Trophoblast cell (in vitro differentiated cells and primary cell): ENCODE data around the gene CHDH. TPM values are rescaled to one million over a fixed set of nuclear protein-coding genes. Genes with fewer than 3 reads are reported as not detected.
A peak's percentile ranks its signal among the peaks of the same experiment; 100 is the strongest.

Experiments used
- DNase-seq, 2 donors: peaks; one replicate each; pipeline ENCODE4 v3.0.0-alpha.2; 2016
- H2AFZ ChIP-seq: 2 replicates; pipeline ENCODE4 v1.6.1; 2013; ENCODE audit warnings: low read length, moderate library complexity, mild to moderate bottlenecking; ENCODE audit not compliant: insufficient read depth, poor library complexity
- H2AK5ac ChIP-seq: 2 replicates; pipeline ENCODE4 v1.6.1; 2013; ENCODE audit warnings: mild to moderate bottlenecking, low read length
- H2BK120ac ChIP-seq: 2 replicates; pipeline ENCODE4 v1.6.1; 2013; ENCODE audit warnings: low read length, mild to moderate bottlenecking, moderate library complexity; ENCODE audit not compliant: insufficient read depth, poor library complexity
- H2BK12ac ChIP-seq: 2 replicates; pipeline ENCODE4 v1.6.1; 2013; ENCODE audit warnings: mild to moderate bottlenecking, low read length, moderate library complexity
- H2BK5ac ChIP-seq: 2 replicates; pipeline ENCODE4 v1.6.1; 2013; ENCODE audit warnings: low read length, low read depth, moderate library complexity, mild to moderate bottlenecking; ENCODE audit not compliant: poor library complexity
- H3K14ac ChIP-seq: 2 replicates; pipeline ENCODE4 v1.6.1; 2013; ENCODE audit warnings: mild to moderate bottlenecking, low read length
- H3K18ac ChIP-seq: 2 replicates; pipeline ENCODE4 v1.6.1; 2013; ENCODE audit warnings: mild to moderate bottlenecking, low read length
- H3K23ac ChIP-seq: 2 replicates; pipeline ENCODE4 v1.6.1; 2013; ENCODE audit warnings: low read length
- H3K27ac ChIP-seq: 2 replicates; pipeline ENCODE4 v1.5.1; 2013; ENCODE audit warnings: low read depth, mild to moderate bottlenecking, inconsistent platforms, low read length, moderate library complexity
- H3K27me3 ChIP-seq: 2 replicates; pipeline ENCODE4 v1.6.1; 2013; ENCODE audit warnings: inconsistent platforms, mild to moderate bottlenecking, low read length, moderate library complexity; ENCODE audit not compliant: insufficient read depth
- H3K36me3 ChIP-seq, 2 experiments: 1 replicate in 1 of 2; 2 replicates in 1 of 2; pipeline ENCODE4 v1.6.1; 2013; ENCODE audit warnings: low read length in 2 of 2, mild to moderate bottlenecking in 2 of 2, moderate library complexity in 1 of 2; ENCODE audit not compliant: insufficient read depth in 2 of 2, control insufficient read depth in 1 of 2
- H3K4ac ChIP-seq: 2 replicates; pipeline ENCODE4 v1.6.1; 2013; ENCODE audit warnings: low read depth, mild to moderate bottlenecking, low read length, moderate library complexity
- H3K4me1 ChIP-seq, 2 experiments: 1 replicate in 1 of 2; 2 replicates in 1 of 2; pipeline ENCODE4 v1.6.1; 2013; ENCODE audit warnings: low read length in 2 of 2, mild to moderate bottlenecking in 2 of 2, moderate library complexity in 1 of 2; ENCODE audit not compliant: insufficient read depth in 2 of 2, control insufficient read depth in 1 of 2
- H3K4me2 ChIP-seq: 2 replicates; pipeline ENCODE4 v1.6.1; 2013; ENCODE audit warnings: inconsistent platforms, mild to moderate bottlenecking, low read length, moderate library complexity
- H3K4me3 ChIP-seq: 2 replicates; pipeline ENCODE4 v1.5.1; 2013; ENCODE audit warnings: mild to moderate bottlenecking, low read depth, low read length, inconsistent platforms
- H3K79me1 ChIP-seq: one replicate; pipeline ENCODE4 v1.6.1; 2013; ENCODE audit warnings: low read length
- H3K79me2 ChIP-seq: 2 replicates; pipeline ENCODE4 v1.6.1; 2013; ENCODE audit warnings: low read length, mild to moderate bottlenecking; ENCODE audit not compliant: control insufficient read depth, insufficient read depth, poor library complexity
- H3K9ac ChIP-seq: 2 replicates; pipeline ENCODE4 v1.6.1; 2013; ENCODE audit warnings: mild to moderate bottlenecking, low read length
- H3K9me3 ChIP-seq: 2 replicates; pipeline ENCODE4 v1.6.1; 2013; ENCODE audit warnings: low read depth, mild to moderate bottlenecking, control low read depth, inconsistent platforms, low read length; ENCODE audit not compliant: insufficient read depth
- H4K12ac ChIP-seq: 2 replicates; pipeline ENCODE4 v1.6.1; 2013; ENCODE audit warnings: low read depth, mild to moderate bottlenecking, low read length, moderate library complexity
- H4K8ac ChIP-seq: 2 replicates; pipeline ENCODE4 v1.6.1; 2013; ENCODE audit warnings: low read depth, mild to moderate bottlenecking, low read length, moderate library complexity
- H4K91ac ChIP-seq: one replicate; pipeline ENCODE4 v1.6.1; 2013; ENCODE audit warnings: low read depth, mild to moderate bottlenecking, low read length, moderate library complexity
- WGBS: extraction: QIAGEN DNeasy Blood & Tissue Kit; methylation state at CpG from one replicate; pipeline ENCODE4 v1.1.7; 2013; ENCODE audit warnings: missing lambda C conversion rate; ENCODE audit not compliant: insufficient read length, insufficient coverage; ENCODE audit errors: extremely low coverage; 5-methylcytosine and 5-hydroxymethylcytosine counted together
- polyA plus RNA-seq: library from polyadenylated mRNA; stranded (reverse); fragments of 200-250 nt; gene quantifications from 2 replicates; pipeline ENCODE4 v1.2.3, GENCODE V29; 2013

CHDH gene
- polyA plus RNA-seq = 0.40 and 0.55 TPM in 2 replicates

GRCh38 chr3:53846134-53846850, at the start of gene CHDH, which contains the start of gene IL17RB:
TSS of gene CHDH (minus strand) at chr3:53846419. CDS start at chr3:53824008, 22,411 bp downstream.
TSS of gene IL17RB (plus strand) at chr3:53846568. CDS start at chr3:53846589, 21 bp downstream.
- Histone ChIP-seq H3K4ac (no peak within 1 kb of the TSS), H4K12ac (peak within 1 kb of the TSS; percentile 39), H3K79me1 (peaks cover 2% of the 10 kb centered on the region), H3K4me1 (peaks cover 5 to 6% of the 10 kb centered on the region in 2 experiments), H3K79me2 (no peaks in the 10 kb centered on the region), H3K18ac (no peak within 1 kb of the TSS), H3K14ac (peak within 1 kb of the TSS; percentile 40), H3K23ac (no peak within 1 kb of the TSS), H4K91ac (peak within 1 kb of the TSS; percentile 41), H3K4me3 (peak within 1 kb of the TSS; percentile 70), H2BK12ac (peak within 1 kb of the TSS; percentile 21), H3K9me3 (peaks cover 3% of the 10 kb centered on the region), H3K4me2 (peak within 1 kb of the TSS; percentile 89), H2BK120ac (peak within 1 kb of the TSS; percentile 1), H2AK5ac (no peak within 1 kb of the TSS), H3K36me3 (no peaks in the 10 kb centered on the region), H3K27me3 (peaks cover 4% of the 10 kb centered on the region), H4K8ac (peak within 1 kb of the TSS; percentile 49), H3K9ac (peak within 1 kb of the TSS; percentile 29), H2BK5ac (no peak within 1 kb of the TSS), H2AFZ (peak within 1 kb of the TSS; percentile 51), H3K27ac (no peak within 1 kb of the TSS)
- no CpG with 5 or more reads among the region's 91 CpGs for WGBS
- DNase-seq = peak; percentile 21 to 47

GRCh38 chr3:53892286-53892637, 46.0 kb upstream of the CHDH start:
- Histone ChIP-seq H3K27ac (peak overlapping the region; percentile 77), H3K27me3 (no peaks in the 10 kb centered on the region), H3K79me2 (peaks cover 8% of the 10 kb centered on the region), H3K23ac (no peak overlapping the region), H2AK5ac (no peak overlapping the region), H2AFZ (peak overlapping the region; percentile 50), H3K9me3 (no peaks in the 10 kb centered on the region), H3K4ac (no peak overlapping the region), H3K14ac (peak overlapping the region; percentile 77), H2BK120ac (peak overlapping the region; percentile 34), H3K4me1 (peaks cover 0 to 7% of the 10 kb centered on the region in 2 experiments), H3K4me2 (peak overlapping the region; percentile 66), H4K91ac (peak overlapping the region; percentile 45), H3K36me3 (no peaks in the 10 kb centered on the region), H2BK5ac (no peak overlapping the region), H3K18ac (no peak overlapping the region), H2BK12ac (no peak overlapping the region), H3K9ac (no peak overlapping the region), H3K79me1 (peaks cover 9% of the 10 kb centered on the region), H4K12ac (peak overlapping the region; percentile 67), H3K4me3 (no peak overlapping the region), H4K8ac (peak overlapping the region; percentile 82)
- WGBS = no CpG with 5 or more reads among the region's 4 CpGs
- DNase-seq = peak in 1 of 2 donors; percentile 1

GRCh38 chr3:53891497-53892285, 45.5 kb upstream of the CHDH start, which contains the start of gene SELENOK:
TSS of gene SELENOK (minus strand) at chr3:53891859.
- Histone ChIP-seq H3K79me1 (peaks cover 9% of the 10 kb centered on the region), H3K9ac (peak within 1 kb of the TSS; percentile 95), H2BK12ac (peak within 1 kb of the TSS; percentile 6), H3K36me3 (peaks cover 0 to 3% of the 10 kb centered on the region in 2 experiments), H3K23ac (no peak within 1 kb of the TSS), H3K79me2 (peaks cover 8% of the 10 kb centered on the region), H3K9me3 (no peaks in the 10 kb centered on the region), H3K27ac (peak within 1 kb of the TSS; percentile 77), H3K14ac (peak within 1 kb of the TSS; percentile 77), H3K4me1 (peaks cover 0 to 7% of the 10 kb centered on the region in 2 experiments), H2BK120ac (peak within 1 kb of the TSS; percentile 34), H3K4me2 (peak within 1 kb of the TSS; percentile 93), H2AFZ (peak within 1 kb of the TSS; percentile 61), H4K91ac (peak within 1 kb of the TSS; percentile 82), H3K27me3 (no peaks in the 10 kb centered on the region), H3K4me3 (peak within 1 kb of the TSS; percentile 97), H3K4ac (peak within 1 kb of the TSS; percentile 24), H4K12ac (peak within 1 kb of the TSS; percentile 82), H3K18ac (peak within 1 kb of the TSS; percentile 44), H2AK5ac (peak within 1 kb of the TSS; percentile 73), H4K8ac (peak within 1 kb of the TSS; percentile 94), H2BK5ac (peak within 1 kb of the TSS; percentile 45)
- DNase-seq = peak; percentile 100
- no CpG with 5 or more reads among the region's 73 CpGs for WGBS

- Histone ChIP-seq H2AFZ (peak overlapping the region; percentile 61), H2BK120ac (peak overlapping the region; percentile 18), H4K91ac (peak overlapping the region; percentile 82), H4K8ac (peak overlapping the region; percentile 94), H3K27me3 (no peaks in the 10 kb centered on the region), H3K9ac (peak overlapping the region; percentile 95), H2BK12ac (no peak overlapping the region), H3K4me3 (peak overlapping the region; percentile 97), H3K79me2 (peaks cover 8% of the 10 kb centered on the region), H3K14ac (peak overlapping the region; percentile 71), H3K79me1 (peaks cover 9% of the 10 kb centered on the region), H3K23ac (no peak overlapping the region), H3K36me3 (peaks cover 0 to 5% of the 10 kb centered on the region in 2 experiments), H3K4ac (peak overlapping the region; percentile 24), H3K4me2 (peak overlapping the region; percentile 93), H3K18ac (peak overlapping the region; percentile 44), H2BK5ac (peak overlapping the region; percentile 45), H3K27ac (no peak overlapping the region), H4K12ac (peak overlapping the region; percentile 82), H3K9me3 (no peaks in the 10 kb centered on the region), H2AK5ac (peak overlapping the region; percentile 73), H3K4me1 (peaks cover 0 to 7% of the 10 kb centered on the region in 2 experiments)
- peak; percentile 66 to 70 for DNase-seq
- WGBS = no CpG with 5 or more reads among the region's 21 CpGs
These were observed 44.7 kb upstream of the CHDH start for GRCh38 chr3:53890726-53891475.
